Ammon's horn (tissue), 1 donor: ENCODE measurements around the gene EFHD2.
A peak's percentile ranks its signal among the peaks of the same experiment; 100 is the strongest.
"Not testable (repeated sequence)": the region's sequence is repeated elsewhere in the genome, so short reads cannot be mapped to it uniquely, and the experiment has no call there.

Experiments
- DNase-seq: peaks from one replicate; pipeline ENCODE4 v3.0.0-alpha.2; 2016; ENCODE audit warnings: low spot score

The EFHD2 gene

GRCh38 chr1:15412175-15412800, 2.6 kb downstream of the EFHD2 start:
- DNase-seq: no peak

GRCh38 chr1:15412843-15413242, 3.2 kb downstream of the EFHD2 start:
- peak; percentile 67 for DNase-seq

- DNase-seq: no peak
Observed at GRCh38 chr1:15413563-15414444, 4.1 kb downstream of the EFHD2 start.

GRCh38 chr1:15414445-15414983, 4.8 kb downstream of the EFHD2 start:
- DNase-seq: no peak

- DNase-seq: peak; percentile 54
Observed at GRCh38 chr1:15417059-15417934, 7.6 kb downstream of the EFHD2 start.

GRCh38 chr1:15418806-15419515, 9.3 kb downstream of the EFHD2 start:
- DNase-seq: no peak

GRCh38 chr1:15420853-15421465, 11.3 kb downstream of the EFHD2 start:
- DNase-seq: no peak

- DNase-seq: no peak
Observed at GRCh38 chr1:15422871-15423270, 13.2 kb downstream of the EFHD2 start.

GRCh38 chr1:15423355-15424077, 13.8 kb downstream of the EFHD2 start:
- no peak for DNase-seq

- DNase-seq: no peak
Observed at GRCh38 chr1:15424146-15424667, 14.5 kb downstream of the EFHD2 start.

GRCh38 chr1:15424981-15425380, 15.3 kb downstream of the EFHD2 start:
- no peak for DNase-seq

- DNase-seq: no peak
Observed at GRCh38 chr1:15425521-15425920, 15.8 kb downstream of the EFHD2 start.

GRCh38 chr1:15425958-15426357, 16.3 kb downstream of the EFHD2 start:
- DNase-seq: no peak

GRCh38 chr1:15426492-15427279, 17.0 kb downstream of the EFHD2 start:
- no peak for DNase-seq

GRCh38 chr1:15427280-15427666, 17.6 kb downstream of the EFHD2 start:
- no peak for DNase-seq

GRCh38 chr1:15428252-15428651, 18.6 kb downstream of the EFHD2 start:
- not testable (repeated sequence) for DNase-seq

- no peak for DNase-seq
Observed at GRCh38 chr1:15428815-15429435, 19.2 kb downstream of the EFHD2 start.

GRCh38 chr1:15429701-15430149, 20.0 kb downstream of the EFHD2 start:
- no peak for DNase-seq
